ENCODE data around the gene PCDHGA9.

Gene PCDHGA9

DNA sequence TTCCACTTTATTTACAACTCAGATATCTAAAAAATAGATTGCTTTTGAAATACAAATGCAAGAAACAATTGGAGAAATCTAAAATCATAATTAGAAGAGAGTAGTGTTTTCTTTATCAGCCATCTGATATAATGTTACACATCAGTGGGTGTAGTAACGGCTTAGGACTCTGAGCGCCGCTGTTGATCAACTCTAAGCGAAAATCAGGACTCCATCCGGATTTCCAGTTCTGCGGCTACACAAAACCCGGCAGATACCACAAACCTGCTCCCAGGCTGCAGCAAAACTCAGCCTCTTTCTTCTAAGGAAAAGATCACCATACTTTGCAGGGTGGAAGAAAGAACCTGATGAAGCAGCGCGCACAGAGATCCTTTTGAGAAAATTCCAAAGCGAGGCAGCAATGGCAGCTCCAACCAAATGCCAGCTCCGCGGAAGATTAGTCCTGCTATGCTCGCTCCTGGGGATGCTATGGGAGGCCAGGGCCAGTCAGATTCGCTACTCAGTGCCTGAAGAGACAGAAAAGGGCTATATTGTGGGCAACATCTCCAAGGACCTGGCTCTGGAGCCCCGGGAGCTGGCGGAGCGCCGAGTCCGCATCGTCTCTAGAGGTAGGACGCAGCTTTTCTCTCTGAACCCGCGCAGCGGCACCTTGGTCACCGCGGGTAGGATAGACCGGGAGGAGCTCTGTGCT is at the start of gene PCDHGA9:
TSS of gene PCDHGA9 (plus strand) at position 226 of the 691 bp plus-strand sequence. CDS start at position 401, 175 bp downstream.
- peak; percentile 41 for TF ChIP-seq CTCF (IDR thresholded peaks at IDR 0.05; ENCODE audit: low read depth, low read length, missing control alignments)
- DNase-seq (ENCODE audit: extremely low read depth, low read depth), result no peak
- H3K4me3 ChIP-seq (replicated peaks; ENCODE audit: low read depth, low read length), result peak within 1 kb of the TSS; percentile 31

DNA sequence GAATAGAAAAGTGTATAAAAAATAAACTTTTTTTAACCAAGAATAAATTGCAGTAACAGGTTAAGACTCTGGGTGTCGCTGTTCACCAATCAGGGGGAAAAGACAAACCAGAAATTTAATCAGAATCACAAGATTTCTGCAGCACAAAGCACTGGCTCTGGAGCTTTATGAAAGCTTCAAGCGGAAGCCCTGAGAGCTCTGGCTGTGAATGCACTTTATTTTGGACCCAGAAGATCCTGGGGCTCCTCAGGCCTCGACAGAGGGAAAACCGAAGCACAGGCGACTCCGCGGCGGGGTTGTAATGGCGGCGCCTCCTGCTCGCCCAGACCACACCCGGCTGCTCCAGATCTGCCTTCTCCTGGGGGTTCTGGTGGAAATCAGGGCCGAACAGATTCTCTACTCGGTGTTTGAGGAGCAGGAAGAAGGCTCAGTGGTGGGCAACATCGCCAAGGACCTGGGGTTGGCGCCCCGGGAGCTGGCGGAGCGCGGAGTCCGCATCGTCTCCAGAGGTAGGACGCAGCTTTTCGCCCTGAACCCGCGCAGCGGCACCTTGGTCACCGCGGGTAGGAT is 47.6 kb upstream of the PCDHGA9 start, which contains the start of gene PCDHGA4:
TSS of gene PCDHGA4 (plus strand) at position 122 of the 570 bp plus-strand sequence. CDS start at position 209, 87 bp downstream.
- TF ChIP-seq CTCF (IDR thresholded peaks at IDR 0.05; ENCODE audit: low read depth, low read length, missing control alignments), result peak; percentile 36
- no peak within 1 kb of the TSS; the same call in 1 of the 2 replicates for H3K4me3 ChIP-seq (replicated peaks; ENCODE audit: low read depth, low read length)
- DNase-seq (ENCODE audit: extremely low read depth, low read depth), result no peak

- no peak overlapping the region for H3K4me3 ChIP-seq (replicated peaks; ENCODE audit: low read depth, low read length)
- TF ChIP-seq CTCF (IDR thresholded peaks at IDR 0.05; ENCODE audit: low read depth, low read length, missing control alignments), result no peak
- DNase-seq (ENCODE audit: extremely low read depth, low read depth), result no peak
These were observed 46.9 kb upstream of the PCDHGA9 start for GRCh38 chr5:141355641-141356040.

DNA sequence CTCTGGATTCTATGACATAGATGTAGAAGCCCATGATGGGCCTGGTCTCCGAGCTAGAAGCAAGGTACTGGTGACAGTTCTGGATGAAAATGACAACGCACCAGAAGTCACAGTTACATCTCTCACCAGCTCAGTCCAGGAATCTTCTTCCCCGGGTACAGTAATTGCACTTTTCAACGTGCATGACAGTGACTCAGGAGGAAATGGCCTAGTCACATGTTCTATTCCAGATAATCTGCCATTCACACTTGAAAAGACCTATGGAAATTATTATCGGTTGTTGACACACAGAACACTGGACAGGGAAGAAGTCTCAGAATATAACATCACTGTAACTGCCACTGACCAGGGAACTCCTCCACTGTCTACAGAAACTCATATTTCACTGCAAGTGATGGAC is 46.4 kb upstream of the PCDHGA9 start:
- H3K4me3 ChIP-seq (replicated peaks; ENCODE audit: low read depth, low read length), result no peak overlapping the region
- no peak for DNase-seq (ENCODE audit: extremely low read depth, low read depth)
- TF ChIP-seq CTCF (IDR thresholded peaks at IDR 0.05; ENCODE audit: low read depth, low read length, missing control alignments), result no peak

GRCh38 chr5:141356950-141357349 is 45.6 kb upstream of the PCDHGA9 start:
- no peak for TF ChIP-seq CTCF (IDR thresholded peaks at IDR 0.05; ENCODE audit: low read depth, low read length, missing control alignments)
- no peak overlapping the region for H3K4me3 ChIP-seq (replicated peaks; ENCODE audit: low read depth, low read length)
- DNase-seq (ENCODE audit: extremely low read depth, low read depth), result no peak

- H3K4me3 ChIP-seq (replicated peaks; ENCODE audit: low read depth, low read length), result peak within 1 kb of the TSS; percentile 27
- no peak for DNase-seq (ENCODE audit: extremely low read depth, low read depth)
- peak; percentile 39 for TF ChIP-seq CTCF (IDR thresholded peaks at IDR 0.05; ENCODE audit: low read depth, low read length, missing control alignments)
These were observed 42.7 kb upstream of the PCDHGA9 start, which contains the start of gene PCDHGB2 for GRCh38 chr5:141359790-141360426. TSS of gene PCDHGB2 (plus strand) at chr5:141359994. CDS start at chr5:141360136, 142 bp downstream.

All from HFF-Myc (cell line).